Measurements from ENCODE around the gene SH3GL2. TPM values are rescaled to one million over a fixed set of nuclear protein-coding genes. Genes with fewer than 3 reads are reported as not detected.

The SH3GL2 gene
- total and polyA plus RNA-seq, 9 of the 15 experiments (the other 6 are each of a cell fraction or from before 2014, with no cell fraction given), result not detected

DNA sequence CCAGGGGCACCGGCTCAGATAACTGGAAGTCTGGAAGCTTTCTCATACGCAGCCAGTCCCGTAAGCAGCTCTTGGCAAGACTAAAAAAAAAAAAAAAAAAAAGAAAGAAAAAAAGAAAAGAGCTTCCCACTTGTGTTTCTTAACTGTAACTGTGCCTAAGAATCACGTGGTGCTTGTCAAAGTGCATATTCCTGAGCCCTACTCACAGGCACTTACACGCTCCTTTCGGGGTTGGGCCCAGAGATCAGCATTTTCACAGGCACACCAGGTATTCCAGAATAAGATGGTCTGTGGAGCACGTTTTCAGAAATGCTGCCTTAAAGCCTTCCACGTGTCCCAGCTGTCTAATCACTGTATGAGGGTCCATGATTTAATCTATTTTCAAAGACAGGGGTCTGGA, 22.6 kb upstream of the SH3GL2 start:
- 0% methylated on average over 2 of the region's 8 CpGs for WGBS (ENCODE audit: insufficient coverage, low coverage, missing lambda C conversion rate)
- Histone ChIP-seq H3K9ac (ENCODE audit: insufficient read depth in 1 of 2, low read depth in 2 of 2, low read length in 2 of 2) (no peak overlapping the region), H2AFZ (ENCODE audit: low read depth, low read length) (no peak overlapping the region), H3K4me1 (replicated peaks in 1 of 2; ENCODE audit: control insufficient read depth in 2 of 2, insufficient read depth in 2 of 2, low read length in 2 of 2) (no peaks in the 10 kb centered on the region), H3K27me3 (ENCODE audit: control insufficient read depth in 2 of 2, insufficient read depth in 2 of 2, low read length in 2 of 2) (no peaks in the 10 kb centered on the region), H3K9me3 (replicated peaks; ENCODE audit: control insufficient read depth, insufficient read depth, low read depth, low read length) (no peaks in the 10 kb centered on the region), H4K20me1 (replicated peaks; ENCODE audit: control insufficient read depth, insufficient read depth, low read length) (no peaks in the 10 kb centered on the region), H3K79me2 (ENCODE audit: control insufficient read depth, insufficient read depth, low read length) (no peaks in the 10 kb centered on the region), H3K4me2 (ENCODE audit: insufficient read depth, low read length) (no peak overlapping the region), H3K9me1 (ENCODE audit: control insufficient read depth, insufficient read depth, low read length) (no peaks in the 10 kb centered on the region), H3K4me3 (no peak overlapping the region), H3K36me3 (ENCODE audit: control insufficient read depth, insufficient read depth, low read length) (no peaks in the 10 kb centered on the region), H3K27ac (ENCODE audit: extremely low read depth, low read depth, low read length) (no peak overlapping the region)
- BruUV-seq (replicated peaks), result no TSS peak
- no peak for ATAC-seq
- TF ChIP-seq PCBP1 (IDR thresholded peaks at IDR 0.05; ENCODE audit: low read depth, low read length, poor library complexity, severe bottlenecking) (no peak), ZNF354B (CRISPR knock-in tag; IDR thresholded peaks at IDR 0.05) (no peak), PHB (CRISPR knock-in tag; IDR thresholded peaks at IDR 0.05) (no peak), ZFX (CRISPR knock-in tag; IDR thresholded peaks at IDR 0.05) (no peak), MCM3 (IDR thresholded peaks at IDR 0.05) (no peak), ZNF77 (CRISPR knock-in tag; IDR thresholded peaks at IDR 0.05) (no peak), KDM4B (IDR thresholded peaks at IDR 0.05; ENCODE audit: borderline replicate concordance in 2 of 2, low read depth in 1 of 2) (no peak), ZEB2 (IDR thresholded peaks at IDR 0.05) (no peak), BMI1 (IDR thresholded peaks at IDR 0.05; ENCODE audit: low read length) (no peak), ZNF41 (CRISPR knock-in tag; conservative IDR thresholded peaks at IDR 0.05) (no peak), LARP7 (IDR thresholded peaks at IDR 0.05) (no peak)
- TF ChIP-seq, protein P1, sequence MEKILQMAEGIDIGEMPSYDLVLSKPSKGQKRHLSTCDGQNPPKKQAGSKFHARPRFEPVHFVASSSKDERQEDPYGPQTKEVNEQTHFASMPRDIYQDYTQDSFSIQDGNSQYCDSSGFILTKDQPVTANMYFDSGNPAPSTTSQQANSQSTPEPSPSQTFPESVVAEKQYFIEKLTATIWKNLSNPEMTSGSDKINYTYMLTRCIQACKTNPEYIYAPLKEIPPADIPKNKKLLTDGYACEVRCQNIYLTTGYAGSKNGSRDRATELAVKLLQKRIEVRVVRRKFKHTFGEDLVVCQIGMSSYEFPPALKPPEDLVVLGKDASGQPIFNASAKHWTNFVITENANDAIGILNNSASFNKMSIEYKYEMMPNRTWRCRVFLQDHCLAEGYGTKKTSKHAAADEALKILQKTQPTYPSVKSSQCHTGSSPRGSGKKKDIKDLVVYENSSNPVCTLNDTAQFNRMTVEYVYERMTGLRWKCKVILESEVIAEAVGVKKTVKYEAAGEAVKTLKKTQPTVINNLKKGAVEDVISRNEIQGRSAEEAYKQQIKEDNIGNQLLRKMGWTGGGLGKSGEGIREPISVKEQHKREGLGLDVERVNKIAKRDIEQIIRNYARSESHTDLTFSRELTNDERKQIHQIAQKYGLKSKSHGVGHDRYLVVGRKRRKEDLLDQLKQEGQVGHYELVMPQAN (IDR thresholded peaks at IDR 0.05; ENCODE audit: borderline replicate concordance), result no peak
- ChIA-PET CTCF (ENCODE audit: low intra/inter-chr PET ratio) (no interaction called here), POLR2A (no interaction called here)
- no peak for DNase-seq (ENCODE audit: extremely low read depth in 1 of 4, low spot score in 3 of 4)
- in situ Hi-C loops (cut with MboI), result no loop called here
- intact Hi-C loops (cut with micrococcal nuclease), result no loop called here
- FAIRE-seq, result no peak
